ENCODE results near the gene TPCN2. TPM values are rescaled to one million over a fixed set of nuclear protein-coding genes. Genes with fewer than 3 reads are reported as not detected.

Gene TPCN2
- total RNA-seq, 5 donors from 2014 or later (not counting 1 experiment from before 2014, with no cell fraction given): 14.9 to 34.3 (median 19.4) TPM

- no peak for DNase-seq
- ChIA-PET CTCF (no interaction called here), POLR2A (no interaction called here)
- no peak overlapping the region for H3K27ac ChIP-seq (ENCODE audit: low read length)
- H3K4me3 ChIP-seq (ENCODE audit: control insufficient read depth in 1 of 2, extremely low read depth in 1 of 2, low read length in 1 of 2): no peak overlapping the region
- peaks cover 0 to 6% of the 10 kb centered on the region in 2 donors for H3K27me3 Mint-ChIP-seq
- H3K36me3 Mint-ChIP-seq: peaks cover 4% of the 10 kb centered on the region
- no peak overlapping the region for H3K27ac Mint-ChIP-seq
- peaks cover 0 to 6% of the 10 kb centered on the region in 2 experiments for H3K4me1 ChIP-seq (ENCODE audit: control insufficient read depth in 1 of 2, extremely low read depth in 1 of 2, insufficient read depth in 2 of 2, low read length in 2 of 2)
- peaks cover 0 to 39% of the 10 kb centered on the region in 2 experiments for H3K27me3 ChIP-seq (replicated peaks in 1 of 2; ENCODE audit: control insufficient read depth in 2 of 2, extremely low read depth in 1 of 2, insufficient read depth in 2 of 2, low read length in 1 of 2)
- WGBS (ENCODE audit: insufficient coverage): no CpG with 5 or more reads among the region's 7 CpGs
- no peaks in the 10 kb centered on the region for H3K36me3 ChIP-seq (ENCODE audit: control insufficient read depth in 2 of 2, extremely low read depth in 1 of 2, insufficient read depth in 1 of 2, low read length in 1 of 2)
- H3K4me3 Mint-ChIP-seq: no peak overlapping the region
- peaks cover 0 to 3% (median 2%) of the 10 kb centered on the region in 3 donors for H3K4me1 Mint-ChIP-seq
- H3K9me3 ChIP-seq: no peaks in the 10 kb centered on the region
- no peak for ATAC-seq (replicated peaks in 1 of 4)
- peaks cover 0 to 7% (median 4%) of the 10 kb centered on the region in 3 donors for H3K9me3 Mint-ChIP-seq
These were observed 104.9 kb downstream of the TPCN2 start for GRCh38 chr11:69153661-69154060.

- no peak for ATAC-seq (replicated peaks in 1 of 4)
- DNase-seq: no peak
- peaks cover 0 to 4% (median 3%) of the 10 kb centered on the region in 3 donors for H3K9me3 Mint-ChIP-seq
- H3K36me3 Mint-ChIP-seq: no peaks in the 10 kb centered on the region
- H3K4me1 ChIP-seq (ENCODE audit: control insufficient read depth in 1 of 2, extremely low read depth in 1 of 2, insufficient read depth in 2 of 2, low read length in 2 of 2): peaks cover 0 to 6% of the 10 kb centered on the region in 2 experiments
- H3K4me1 Mint-ChIP-seq: peaks cover 0 to 3% (median 2%) of the 10 kb centered on the region in 3 donors
- H3K27me3 ChIP-seq (replicated peaks in 1 of 2; ENCODE audit: control insufficient read depth in 2 of 2, extremely low read depth in 1 of 2, insufficient read depth in 2 of 2, low read length in 1 of 2): peaks cover 0 to 43% of the 10 kb centered on the region in 2 experiments
- no peak overlapping the region for H3K27ac ChIP-seq (ENCODE audit: low read length)
- 91% methylated on average over 18 of the region's 21 CpGs for WGBS (ENCODE audit: insufficient coverage)
- peaks cover 0 to 3% of the 10 kb centered on the region in 2 donors for H3K27me3 Mint-ChIP-seq
- no peak overlapping the region for H3K4me3 ChIP-seq (ENCODE audit: control insufficient read depth in 1 of 2, extremely low read depth in 1 of 2, low read length in 1 of 2)
- no peak overlapping the region for H3K4me3 Mint-ChIP-seq
- ChIA-PET CTCF (no interaction called here), POLR2A (no interaction called here)
- H3K27ac Mint-ChIP-seq: no peak overlapping the region
- H3K36me3 ChIP-seq (ENCODE audit: control insufficient read depth in 2 of 2, extremely low read depth in 1 of 2, insufficient read depth in 1 of 2, low read length in 1 of 2): no peaks in the 10 kb centered on the region
- no peaks in the 10 kb centered on the region for H3K9me3 ChIP-seq
These were observed 105.6 kb downstream of the TPCN2 start for GRCh38 chr11:69154211-69154913.

GRCh38 chr11:69154938-69155301, 106.2 kb downstream of the TPCN2 start:
- ChIA-PET POLR2A (no interaction called here), CTCF (no interaction called here)
- Histone ChIP-seq H3K27ac (ENCODE audit: low read length) (no peak overlapping the region), H3K4me1 (ENCODE audit: control insufficient read depth in 1 of 2, extremely low read depth in 1 of 2, insufficient read depth in 2 of 2, low read length in 2 of 2) (peaks cover 0 to 6% of the 10 kb centered on the region in 2 experiments), H3K27me3 (replicated peaks in 1 of 2; ENCODE audit: control insufficient read depth in 2 of 2, extremely low read depth in 1 of 2, insufficient read depth in 2 of 2, low read length in 1 of 2) (peaks cover 0 to 44% of the 10 kb centered on the region in 2 experiments), H3K4me3 (ENCODE audit: control insufficient read depth in 1 of 2, extremely low read depth in 1 of 2, low read length in 1 of 2) (no peak overlapping the region), H3K9me3 (no peaks in the 10 kb centered on the region), H3K36me3 (ENCODE audit: control insufficient read depth in 2 of 2, extremely low read depth in 1 of 2, insufficient read depth in 1 of 2, low read length in 1 of 2) (no peaks in the 10 kb centered on the region)
- Mint-ChIP-seq H3K4me1 (peaks cover 0 to 3% (median 2%) of the 10 kb centered on the region in 3 donors), H3K27ac (no peak overlapping the region), H3K9me3 (peaks cover 0 to 4% (median 3%) of the 10 kb centered on the region in 3 donors), H3K36me3 (no peaks in the 10 kb centered on the region), H3K27me3 (peaks cover 0 to 3% of the 10 kb centered on the region in 2 donors), H3K4me3 (no peak overlapping the region)
- no peak for DNase-seq
- ATAC-seq (replicated peaks in 1 of 4): no peak
- WGBS (ENCODE audit: insufficient coverage): 90% methylated on average over 2 of the region's 10 CpGs

GRCh38 chr11:69155302-69156234, 106.8 kb downstream of the TPCN2 start, which contains the start of gene SMIM38:
Gene SMIM38, plus strand, starts transcription at chr11:69155935. Its CDS starts 1,912 bp downstream, at chr11:69157847.
- POLR2A ChIA-PET: no interaction called here
- Histone ChIP-seq H3K4me3 (ENCODE audit: control insufficient read depth in 1 of 2, extremely low read depth in 1 of 2, low read length in 1 of 2) (no peak within 1 kb of the TSS), H3K4me1 (ENCODE audit: control insufficient read depth in 1 of 2, extremely low read depth in 1 of 2, insufficient read depth in 2 of 2, low read length in 2 of 2) (peaks cover 0 to 6% of the 10 kb centered on the region in 2 experiments), H3K9me3 (no peaks in the 10 kb centered on the region), H3K27ac (ENCODE audit: low read length) (no peak within 1 kb of the TSS), H3K27me3 (replicated peaks in 1 of 2; ENCODE audit: control insufficient read depth in 2 of 2, extremely low read depth in 1 of 2, insufficient read depth in 2 of 2, low read length in 1 of 2) (peaks cover 0 to 44% of the 10 kb centered on the region in 2 experiments), H3K36me3 (ENCODE audit: control insufficient read depth in 2 of 2, extremely low read depth in 1 of 2, insufficient read depth in 1 of 2, low read length in 1 of 2) (no peaks in the 10 kb centered on the region)
- Mint-ChIP-seq H3K27me3 (peaks cover 0 to 3% of the 10 kb centered on the region in 2 donors), H3K4me1 (peaks cover 0 to 3% (median 2%) of the 10 kb centered on the region in 3 donors), H3K9me3 (no peaks in the 10 kb centered on the region), H3K27ac (no peak within 1 kb of the TSS), H3K4me3 (no peak within 1 kb of the TSS), H3K36me3 (no peaks in the 10 kb centered on the region)
- WGBS (ENCODE audit: insufficient coverage): 68% methylated on average over 26 of the region's 32 CpGs
- CTCF ChIA-PET: no interaction called here
- no peak for ATAC-seq (replicated peaks in 1 of 4)
- no peak for DNase-seq

- H3K9me3 ChIP-seq: no peaks in the 10 kb centered on the region
These were observed 107.5 kb downstream of the TPCN2 start for GRCh38 chr11:69156235-69156639.

GRCh38 chr11:69156673-69157155, 108.0 kb downstream of the TPCN2 start:
- Mint-ChIP-seq H3K4me1 (peaks cover 0 to 3% (median 2%) of the 10 kb centered on the region in 3 donors), H3K9me3 (no peaks in the 10 kb centered on the region), H3K27me3 (peaks cover 0 to 3% of the 10 kb centered on the region in 2 donors), H3K27ac (no peak overlapping the region), H3K4me3 (no peak overlapping the region), H3K36me3 (no peaks in the 10 kb centered on the region)
- no peaks in the 10 kb centered on the region for H3K36me3 ChIP-seq (ENCODE audit: control insufficient read depth in 2 of 2, extremely low read depth in 1 of 2, insufficient read depth in 1 of 2, low read length in 1 of 2)
- ChIA-PET POLR2A (no interaction called here), CTCF (no interaction called here)
- ATAC-seq (replicated peaks in 1 of 4) (no peak), DNase-seq (no peak)
- H3K4me1 ChIP-seq (ENCODE audit: control insufficient read depth in 1 of 2, extremely low read depth in 1 of 2, insufficient read depth in 2 of 2, low read length in 2 of 2): peaks cover 0 to 6% of the 10 kb centered on the region in 2 experiments
- H3K4me3 ChIP-seq (ENCODE audit: control insufficient read depth in 1 of 2, extremely low read depth in 1 of 2, low read length in 1 of 2): no peak overlapping the region
- H3K27me3 ChIP-seq (replicated peaks in 1 of 2; ENCODE audit: control insufficient read depth in 2 of 2, extremely low read depth in 1 of 2, insufficient read depth in 2 of 2, low read length in 1 of 2): peaks cover 0 to 44% of the 10 kb centered on the region in 2 experiments
- H3K27ac ChIP-seq (ENCODE audit: low read length): no peak overlapping the region
- 69% methylated on average over 6 of the region's 15 CpGs for WGBS (ENCODE audit: insufficient coverage)
- no peaks in the 10 kb centered on the region for H3K9me3 ChIP-seq

More at GRCh38 chr11:69156235-69156639, 107.5 kb downstream of the TPCN2 start:
- H3K4me3 ChIP-seq (ENCODE audit: control insufficient read depth in 1 of 2, extremely low read depth in 1 of 2, low read length in 1 of 2): no peak overlapping the region
- Mint-ChIP-seq H3K4me3 (no peak overlapping the region), H3K4me1 (peaks cover 0 to 3% (median 2%) of the 10 kb centered on the region in 3 donors), H3K27ac (no peak overlapping the region), H3K9me3 (no peaks in the 10 kb centered on the region), H3K27me3 (peaks cover 0 to 3% of the 10 kb centered on the region in 2 donors), H3K36me3 (no peaks in the 10 kb centered on the region)
- no peaks in the 10 kb centered on the region for H3K36me3 ChIP-seq (ENCODE audit: control insufficient read depth in 2 of 2, extremely low read depth in 1 of 2, insufficient read depth in 1 of 2, low read length in 1 of 2)
- peaks cover 0 to 6% of the 10 kb centered on the region in 2 experiments for H3K4me1 ChIP-seq (ENCODE audit: control insufficient read depth in 1 of 2, extremely low read depth in 1 of 2, insufficient read depth in 2 of 2, low read length in 2 of 2)
- ChIA-PET POLR2A (no interaction called here), CTCF (no interaction called here)
- DNase-seq (no peak), ATAC-seq (replicated peaks in 1 of 4) (no peak)
- 67% methylated on average over 13 of the region's 13 CpGs for WGBS (ENCODE audit: insufficient coverage)
- H3K27ac ChIP-seq (ENCODE audit: low read length): no peak overlapping the region
- H3K27me3 ChIP-seq (replicated peaks in 1 of 2; ENCODE audit: control insufficient read depth in 2 of 2, extremely low read depth in 1 of 2, insufficient read depth in 2 of 2, low read length in 1 of 2): peaks cover 0 to 44% of the 10 kb centered on the region in 2 experiments

Measured in T-cell (primary cell).